SK-N-SH (cell line): Measurements from ENCODE around the gene PSMD8. TPM values are rescaled to one million over a fixed set of nuclear protein-coding genes. Genes with fewer than 3 reads are reported as not detected.

Experiments
- CTCF ChIA-PET: fragments of 300-600, 350-600 bp; formaldehyde crosslinking; extraction: SDS; loops from one replicate; lab custom pipeline; 2021; lab: Yijun Ruan, JAX
- POLR2A ChIA-PET: fragments of 350-600 bp; sonication (Branson Sonifier 250); formaldehyde crosslinking; extraction: SDS; loops from one replicate; lab custom pipeline; 2020; ENCODE audit warnings: antibody characterized with exemption, inconsistent platforms; lab: Yijun Ruan, JAX
- DNase-seq: peaks from one replicate; pipeline ENCODE4 v3.0.0; 2012
- H2AFZ ChIP-seq: fragments of 200-600 bp; sonication (generic); 2 replicates; pipeline ENCODE4 v1.8.1; 2016; ENCODE audit warnings: antibody characterized with exemption, mild to moderate bottlenecking, low read depth
- H3F3A ChIP-seq: fragments of 200-600 bp; sonication (generic); replicated peaks from 2 replicates; pipeline ENCODE3; 2016; ENCODE audit warnings: antibody characterized with exemption, mild to moderate bottlenecking; ENCODE audit not compliant: insufficient read depth
- H3K27ac ChIP-seq, 2 experiments: fragments of 200-500 bp in 1 of 2; fragments of 200-600 bp in 1 of 2; sonication (Bioruptor generic) in 1 of 2; sonication (generic), shearing (Covaris generic) in 1 of 2; 2 replicates each; pipeline versions ENCODE4 v1.5.1 to v1.6.1; 2014 to 2016; ENCODE audit warnings: low read depth in 2 of 2, inconsistent platforms in 1 of 2, low read length in 1 of 2, mild to moderate bottlenecking in 1 of 2, mixed read lengths in 1 of 2
- H3K27me3 ChIP-seq: fragments of 200-600 bp; sonication (generic), shearing (Covaris generic); 2 replicates; pipeline ENCODE4 v1.6.1; 2016; ENCODE audit warnings: mixed run types; ENCODE audit not compliant: insufficient read depth
- H3K36me3 ChIP-seq, 2 experiments: fragments of 200-500 bp in 1 of 2; fragments of 200-600 bp in 1 of 2; sonication (Bioruptor generic) in 1 of 2; sonication (generic) in 1 of 2; replicated peaks in 1 of 2; 2 replicates each; pipeline versions ENCODE3 to v1.5.1; 2014 to 2016; ENCODE audit warnings: low read length in 1 of 2, mild to moderate bottlenecking in 1 of 2; ENCODE audit not compliant: insufficient read depth in 2 of 2, control insufficient read depth in 1 of 2
- H3K4me1 ChIP-seq, 2 experiments: fragments of 200-500 bp in 1 of 2; fragments of 200-600 bp in 1 of 2; sonication (Bioruptor generic) in 1 of 2; sonication (generic), shearing (Covaris generic) in 1 of 2; 2 replicates each; pipeline versions ENCODE4 v1.5.1 to v1.6.1; 2014 to 2016; ENCODE audit warnings: low read depth in 1 of 2, low read length in 1 of 2, mixed run types in 1 of 2; ENCODE audit not compliant: insufficient read depth in 2 of 2, control insufficient read depth in 1 of 2
- H3K4me2 ChIP-seq: fragments of 200-600 bp; sonication (generic), shearing (Covaris generic); 2 replicates; pipeline ENCODE4 v1.6.1; 2017; ENCODE audit warnings: mixed run types
- H3K4me3 ChIP-seq, 2 experiments: fragments of 200-500 bp in 1 of 2; fragments of 200-600 bp in 1 of 2; sonication (Bioruptor generic) in 1 of 2; sonication (generic), shearing (Covaris generic) in 1 of 2; 2 replicates each; pipeline versions ENCODE4 v1.5.1 to v1.8.1; 2014 to 2016; ENCODE audit warnings: low read depth in 2 of 2, inconsistent platforms in 1 of 2, low read length in 1 of 2, mild to moderate bottlenecking in 1 of 2, mixed read lengths in 1 of 2, moderate library complexity in 1 of 2
- H3K79me2 ChIP-seq: fragments of 200-600 bp; sonication (generic); 2 replicates; pipeline ENCODE4 v1.8.1; 2017; ENCODE audit warnings: mild to moderate bottlenecking; ENCODE audit not compliant: insufficient read depth
- H3K9ac ChIP-seq: fragments of 200-600 bp; sonication (generic); 2 replicates; pipeline ENCODE4 v1.6.1; 2017; ENCODE audit warnings: mixed run types
- H3K9me2 ChIP-seq: fragments of 200-600 bp; sonication (generic); 2 replicates; pipeline ENCODE4 v1.6.1; 2017; ENCODE audit warnings: mixed run types
- H3K9me3 ChIP-seq: fragments of 200-600 bp; sonication (generic); 2 replicates; pipeline ENCODE4 v1.6.1; 2017; ENCODE audit warnings: mixed run types, mild to moderate bottlenecking, moderate library complexity
- H4K20me1 ChIP-seq: fragments of 200-600 bp; sonication (generic); 2 replicates; pipeline ENCODE4 v1.6.1; 2017; ENCODE audit warnings: mild to moderate bottlenecking, mixed run types; ENCODE audit not compliant: insufficient read depth
- ELF1 ChIP-seq: IDR thresholded peaks from 2 replicates; pipeline ENCODE4 v1.4.0; 2012
- EP300 ChIP-seq, 2 experiments: IDR thresholded peaks; 2 replicates each; pipeline versions ENCODE4 v1.4.0 to v1.6.1; 2012; ENCODE audit warnings: borderline replicate concordance in 1 of 2, low read depth in 1 of 2, low read length in 1 of 2
- MEF2A ChIP-seq: IDR thresholded peaks from 2 replicates; pipeline ENCODE4 v1.4.0; 2012; ENCODE audit warnings: low read depth, borderline replicate concordance
- MXI1 ChIP-seq: IDR thresholded peaks from 2 replicates; pipeline ENCODE4 v1.6.1; 2012; ENCODE audit warnings: mild to moderate bottlenecking, low read depth, low read length, improper control_type of control experiment
- POLR2AphosphoS5 ChIP-seq: IDR thresholded peaks from 2 replicates; pipeline ENCODE4 v1.6.1; 2012; ENCODE audit warnings: low read depth, low read length
- RAD21 ChIP-seq: IDR thresholded peaks from 2 replicates; pipeline ENCODE4 v1.6.1; 2012; ENCODE audit warnings: mild to moderate bottlenecking, low read length
- RCOR1 ChIP-seq: fragments of 150-350 bp; IDR thresholded peaks from 2 replicates; pipeline ENCODE4 v1.6.1; 2017; ENCODE audit warnings: antibody characterized with exemption, low read length
- TEAD4 ChIP-seq: IDR thresholded peaks from 2 replicates; pipeline ENCODE4 v1.4.0; 2012; ENCODE audit warnings: mild to moderate bottlenecking, borderline replicate concordance; ENCODE audit not compliant: insufficient read depth
- USF1 ChIP-seq: IDR thresholded peaks from 2 replicates; pipeline ENCODE4 v1.4.0; 2012; ENCODE audit warnings: low read depth, borderline replicate concordance
- YY1 ChIP-seq: IDR thresholded peaks from 2 replicates; pipeline ENCODE4 v1.4.0; 2012; ENCODE audit warnings: low read depth, mild to moderate bottlenecking
- WGBS: methylation state at CpG from one replicate; pipeline ENCODE4 v1.1.6; 2017; ENCODE audit warnings: low lambda C conversion rate; 5-methylcytosine and 5-hydroxymethylcytosine counted together
- polyA plus RNA-seq, 3 experiments: library from polyadenylated mRNA; depleted of rRNA; stranded (reverse); fragments of >200 nt; gene quantifications; 2 replicates each; pipeline ENCODE4 v1.2.3, GENCODE V29; 2012
- TF ChIP-seq, protein P1 (sequence below): IDR thresholded peaks from 2 replicates; pipeline ENCODE4; 2012

Gene PSMD8
- polyA plus RNA-seq, 1 of the 3 experiments (the other 2 are of a cell fraction), result 400 TPM

DNA sequence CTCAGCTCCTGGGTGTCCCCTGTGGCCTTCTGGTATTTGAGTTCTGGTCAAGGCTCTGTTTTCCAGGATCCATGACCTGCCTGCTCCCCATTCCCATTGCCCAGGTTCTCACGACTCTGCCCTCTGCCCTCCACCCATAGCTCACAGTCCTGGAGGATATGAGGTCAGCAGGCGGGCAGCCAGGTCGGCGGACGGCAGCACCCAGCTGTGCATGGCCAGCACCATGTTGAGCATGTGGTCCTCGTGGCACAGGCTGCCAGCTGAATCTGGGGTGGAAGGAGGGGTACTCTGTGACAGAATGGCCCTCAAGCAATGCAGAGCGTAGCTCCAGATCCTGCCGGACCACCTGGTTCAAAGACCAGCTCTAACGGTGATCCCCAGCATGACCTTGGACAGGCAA lies 46.6 kb downstream of the PSMD8 start:
- WGBS, result 69% methylated on average over 7 of the region's 9 CpGs
- no peak overlapping the region for H2AFZ ChIP-seq
- TF ChIP-seq ELF1 (no peak), POLR2AphosphoS5 (no peak), TEAD4 (no peak), RCOR1 (no peak), MXI1 (no peak), YY1 (no peak)
- no peak overlapping the region for H3K27ac ChIP-seq
- no peak overlapping the region for H3K9ac ChIP-seq
- no peaks in the 10 kb centered on the region for H3K27me3 ChIP-seq
- no peaks in the 10 kb centered on the region for H3K9me2 ChIP-seq
- H3F3A ChIP-seq, result no peaks in the 10 kb centered on the region
- no peaks in the 10 kb centered on the region for H3K79me2 ChIP-seq
- DNase-seq, result no peak
- no peaks in the 10 kb centered on the region for H3K9me3 ChIP-seq
- POLR2A ChIA-PET, result no interaction called here
- H3K36me3 ChIP-seq, result no peaks in the 10 kb centered on the region
- CTCF ChIA-PET, result no interaction called here
- no peak overlapping the region for H3K4me3 ChIP-seq
- no peaks in the 10 kb centered on the region for H3K4me1 ChIP-seq
- no peak overlapping the region for H3K4me2 ChIP-seq
- no peaks in the 10 kb centered on the region for H4K20me1 ChIP-seq

- TF ChIP-seq ELF1, result no peak
- TF ChIP-seq EP300 (IDR thresholded peaks at IDR 0.05; ENCODE audit: borderline replicate concordance in 1 of 2, low read depth in 1 of 2, low read length in 1 of 2), result no peak
- no peak for TF ChIP-seq RAD21
- no peak for TF ChIP-seq MEF2A
- TF ChIP-seq USF1, result no peak
- no peak for TF ChIP-seq MXI1
- Histone ChIP-seq H3K36me3 (no peaks in the 10 kb centered on the region), H3K4me1 (no peaks in the 10 kb centered on the region), H3K4me2 (no peak overlapping the region), H3K27me3 (no peaks in the 10 kb centered on the region), H3F3A (no peaks in the 10 kb centered on the region), H3K4me3 (no peak overlapping the region), H3K9me2 (no peaks in the 10 kb centered on the region), H2AFZ (no peak overlapping the region), H3K27ac (no peak overlapping the region), H4K20me1 (no peaks in the 10 kb centered on the region), H3K79me2 (no peaks in the 10 kb centered on the region), H3K9me3 (no peaks in the 10 kb centered on the region), H3K9ac (no peak overlapping the region)
- ChIA-PET CTCF (no interaction called here), POLR2A (no interaction called here)
- 61% methylated on average over 7 of the region's 14 CpGs for WGBS
- no peak for DNase-seq
Measured at GRCh38 chr19:38421856-38422255, 47.5 kb downstream of the PSMD8 start.

DNA sequence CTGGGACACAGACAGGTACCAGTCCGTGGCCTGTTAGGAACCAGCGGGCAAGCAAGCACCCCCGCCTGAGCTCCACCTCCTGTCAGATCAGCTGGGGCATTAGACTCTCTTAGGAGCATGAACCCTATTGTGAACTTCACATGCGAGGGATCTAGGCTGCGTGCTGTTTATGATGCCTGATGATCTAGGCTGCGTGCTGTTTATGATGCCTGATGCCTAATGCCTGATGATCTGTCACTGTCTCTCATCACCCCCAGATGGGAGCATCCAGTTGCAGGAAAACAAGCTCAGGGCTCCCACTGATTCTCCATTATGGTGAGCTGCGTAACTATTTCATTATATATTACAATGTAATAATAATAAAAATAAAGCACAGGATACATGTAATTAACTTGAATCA lies 48.1 kb downstream of the PSMD8 start:
- no peak for TF ChIP-seq POLR2AphosphoS5
- no peak for TF ChIP-seq USF1
- TF ChIP-seq RCOR1, result no peak
- TF ChIP-seq, protein P1, sequence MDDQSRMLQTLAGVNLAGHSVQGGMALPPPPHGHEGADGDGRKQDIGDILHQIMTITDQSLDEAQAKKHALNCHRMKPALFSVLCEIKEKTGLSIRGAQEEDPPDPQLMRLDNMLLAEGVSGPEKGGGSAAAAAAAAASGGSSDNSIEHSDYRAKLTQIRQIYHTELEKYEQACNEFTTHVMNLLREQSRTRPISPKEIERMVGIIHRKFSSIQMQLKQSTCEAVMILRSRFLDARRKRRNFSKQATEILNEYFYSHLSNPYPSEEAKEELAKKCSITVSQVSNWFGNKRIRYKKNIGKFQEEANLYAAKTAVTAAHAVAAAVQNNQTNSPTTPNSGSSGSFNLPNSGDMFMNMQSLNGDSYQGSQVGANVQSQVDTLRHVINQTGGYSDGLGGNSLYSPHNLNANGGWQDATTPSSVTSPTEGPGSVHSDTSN, result no peak
- no peaks in the 10 kb centered on the region for H4K20me1 ChIP-seq
- ChIA-PET POLR2A (no interaction called here), CTCF (no interaction called here)
- no peaks in the 10 kb centered on the region for H3K36me3 ChIP-seq
- H3K79me2 ChIP-seq, result no peaks in the 10 kb centered on the region
- H3K4me1 ChIP-seq, result no peaks in the 10 kb centered on the region
- H3K9me3 ChIP-seq, result no peaks in the 10 kb centered on the region
- H3K4me3 ChIP-seq, result no peak overlapping the region
- H3K9ac ChIP-seq, result no peak overlapping the region
- 84% methylated on average over 7 of the region's 7 CpGs for WGBS
- no peak overlapping the region for H3K27ac ChIP-seq
- H2AFZ ChIP-seq, result no peak overlapping the region
- DNase-seq, result no peak
- no peak overlapping the region for H3K4me2 ChIP-seq
- H3K9me2 ChIP-seq, result no peaks in the 10 kb centered on the region
- no peaks in the 10 kb centered on the region for H3F3A ChIP-seq
- H3K27me3 ChIP-seq, result no peaks in the 10 kb centered on the region
